Fibroblast of mammary gland (primary cell): ENCODE results near the gene CACNG7.
A peak's percentile ranks its signal among the peaks of the same experiment; 100 is the strongest.

ENCODE experiments used
- DNase-seq: peaks from one replicate; pipeline ENCODE4 v3.0.0-alpha.2; 2010; ENCODE audit warnings: low read depth
- H3K4me3 ChIP-seq: 2 replicates; pipeline ENCODE4 v1.5.1; 2011; ENCODE audit warnings: low read depth, mild to moderate bottlenecking, low read length, moderate library complexity; ENCODE audit not compliant: control insufficient read depth
- TF ChIP-seq, protein P1 (sequence below): conservative IDR thresholded peaks from 2 replicates; pipeline ENCODE4 v1.5.1; 2011; ENCODE audit warnings: low read depth, low read length, inconsistent platforms; ENCODE audit not compliant: control insufficient read depth, insufficient read depth

CACNG7 gene

DNA sequence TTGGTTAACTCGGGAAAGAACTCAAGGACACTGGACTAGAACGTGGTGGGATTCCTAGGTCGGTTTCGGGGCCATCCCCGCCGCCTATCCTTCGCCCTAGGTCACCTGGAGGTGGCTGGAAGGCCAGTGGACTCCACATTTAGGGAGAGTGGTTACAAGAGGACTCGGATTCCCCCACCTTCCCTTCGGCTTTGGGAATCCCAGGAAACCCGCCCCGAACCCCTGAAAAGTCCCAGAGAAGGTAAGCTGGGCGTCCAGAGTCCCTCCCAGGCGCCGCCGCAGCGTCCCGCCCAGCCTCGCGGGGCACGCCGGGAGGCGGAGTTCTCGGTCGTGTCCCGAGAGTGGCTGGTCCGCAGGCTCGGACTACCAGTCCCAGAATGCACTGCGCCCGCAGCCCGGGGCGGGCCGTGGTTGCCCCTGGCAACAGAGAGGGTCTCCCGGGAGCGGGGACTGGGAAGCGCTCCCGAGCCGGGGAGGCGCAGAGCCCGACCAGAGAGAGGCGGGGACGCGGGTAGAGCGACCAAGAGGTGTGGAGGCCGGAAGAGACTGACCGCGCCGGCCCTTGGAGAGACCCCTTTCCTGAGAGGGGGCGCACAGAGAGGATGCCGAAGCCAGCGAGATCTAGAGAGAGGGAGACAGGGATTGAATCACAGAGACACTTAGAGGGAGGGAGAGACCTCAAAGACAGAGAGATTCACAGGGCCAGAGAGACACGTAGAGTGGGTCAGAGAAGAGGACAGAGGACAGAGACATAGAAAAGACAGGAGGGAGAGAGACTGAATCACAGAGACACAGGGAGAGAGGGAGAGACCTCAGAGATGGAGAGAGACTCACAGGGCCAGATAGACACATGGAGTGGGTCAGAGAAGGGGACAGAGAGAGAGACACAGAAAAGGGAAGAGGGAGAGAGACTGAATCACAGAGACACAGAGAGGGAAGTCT, 29.7 kb upstream of the CACNG7 start:
- DNase-seq, result peak; percentile 77
- TF ChIP-seq, protein P1, sequence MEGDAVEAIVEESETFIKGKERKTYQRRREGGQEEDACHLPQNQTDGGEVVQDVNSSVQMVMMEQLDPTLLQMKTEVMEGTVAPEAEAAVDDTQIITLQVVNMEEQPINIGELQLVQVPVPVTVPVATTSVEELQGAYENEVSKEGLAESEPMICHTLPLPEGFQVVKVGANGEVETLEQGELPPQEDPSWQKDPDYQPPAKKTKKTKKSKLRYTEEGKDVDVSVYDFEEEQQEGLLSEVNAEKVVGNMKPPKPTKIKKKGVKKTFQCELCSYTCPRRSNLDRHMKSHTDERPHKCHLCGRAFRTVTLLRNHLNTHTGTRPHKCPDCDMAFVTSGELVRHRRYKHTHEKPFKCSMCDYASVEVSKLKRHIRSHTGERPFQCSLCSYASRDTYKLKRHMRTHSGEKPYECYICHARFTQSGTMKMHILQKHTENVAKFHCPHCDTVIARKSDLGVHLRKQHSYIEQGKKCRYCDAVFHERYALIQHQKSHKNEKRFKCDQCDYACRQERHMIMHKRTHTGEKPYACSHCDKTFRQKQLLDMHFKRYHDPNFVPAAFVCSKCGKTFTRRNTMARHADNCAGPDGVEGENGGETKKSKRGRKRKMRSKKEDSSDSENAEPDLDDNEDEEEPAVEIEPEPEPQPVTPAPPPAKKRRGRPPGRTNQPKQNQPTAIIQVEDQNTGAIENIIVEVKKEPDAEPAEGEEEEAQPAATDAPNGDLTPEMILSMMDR, result no peak
- peak overlapping the region; percentile 59 for H3K4me3 ChIP-seq

DNA sequence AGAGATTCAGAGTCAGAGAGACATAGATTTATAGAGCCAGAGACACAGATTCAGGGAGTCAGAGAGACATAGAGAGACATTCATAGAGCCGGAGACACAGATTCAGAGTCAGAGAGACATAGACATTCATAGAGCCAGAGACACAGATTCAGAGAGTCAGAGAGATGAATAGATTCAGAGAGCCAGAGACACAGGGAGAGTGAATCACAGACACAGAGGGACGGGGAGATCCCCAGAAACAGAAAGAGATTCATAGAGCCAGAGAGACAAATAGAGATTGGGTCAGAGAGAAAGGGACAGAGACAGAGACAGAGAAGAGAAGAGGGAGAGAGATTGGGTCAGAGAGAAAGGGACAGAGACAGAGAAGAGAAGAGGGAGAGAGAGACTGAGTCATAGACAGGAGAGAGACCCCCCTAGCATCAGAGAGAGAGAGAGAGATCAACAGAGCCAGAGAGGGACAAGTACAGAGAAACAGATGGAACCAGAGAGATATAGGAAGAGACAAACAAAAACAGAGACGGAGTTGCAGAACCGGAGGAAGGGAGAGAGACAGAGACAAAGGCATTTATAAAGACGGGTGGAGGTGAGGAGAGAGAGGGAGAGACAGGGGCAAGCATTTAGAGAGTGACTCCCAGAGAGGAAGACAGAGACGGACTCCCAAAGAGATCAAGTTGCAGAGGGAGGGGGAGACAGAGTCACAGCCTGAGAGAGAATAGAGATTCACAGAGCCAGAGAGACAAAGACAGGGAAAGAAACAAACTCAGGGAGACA, 28.2 kb upstream of the CACNG7 start:
- no peak overlapping the region for H3K4me3 ChIP-seq
- TF ChIP-seq, protein P1, result no peak
- DNase-seq, result no peak

DNA sequence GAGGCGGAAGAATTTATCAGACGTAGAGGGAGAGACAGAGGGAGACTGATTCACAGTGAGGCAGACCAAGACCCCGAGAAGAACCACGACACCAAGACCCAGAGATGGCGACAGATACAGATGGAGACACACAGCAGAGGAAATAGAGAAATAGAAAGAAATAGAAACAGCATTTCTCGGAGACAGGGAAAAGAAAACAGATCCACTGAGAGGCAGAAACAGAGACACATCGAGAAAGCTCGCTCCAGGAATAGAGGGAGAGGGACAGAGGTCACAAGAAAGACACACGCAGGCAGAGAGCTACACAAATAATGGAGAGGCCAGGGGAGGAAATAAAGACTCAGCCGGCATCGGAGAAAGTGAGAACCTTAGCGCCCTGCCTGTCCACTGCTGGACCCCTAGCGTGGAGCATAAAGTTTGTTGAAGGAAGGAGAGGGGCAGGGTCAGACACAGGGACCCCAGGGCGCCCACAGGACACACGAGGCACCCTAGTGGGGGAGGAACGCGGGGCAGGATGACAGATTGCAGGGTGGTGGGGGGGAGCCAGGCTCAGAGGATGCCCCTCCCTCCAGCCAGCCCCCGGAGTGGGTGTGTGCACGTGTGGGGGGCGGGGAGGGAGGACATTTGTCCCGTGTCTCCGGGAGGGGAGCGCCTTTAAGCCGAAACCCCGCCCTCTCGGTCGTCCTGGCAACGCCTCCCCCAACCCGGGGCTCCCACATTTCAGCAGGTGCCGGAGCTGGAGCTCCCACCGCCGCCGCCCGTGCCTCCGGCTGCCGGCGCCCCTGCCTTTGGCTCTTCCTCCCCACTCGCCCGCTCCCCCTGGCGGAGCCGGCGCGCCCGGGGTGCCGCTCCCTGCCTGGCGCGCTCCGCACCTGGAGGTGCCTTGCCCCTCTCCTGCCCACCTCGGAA, 27.3 kb upstream of the CACNG7 start, which contains the start of gene PRKCG:
Gene PRKCG (plus strand): TSS at position 716 of the 909 bp plus-strand sequence. CDS start 298 bp downstream, outside the sequence.
- DNase-seq, result no peak
- TF ChIP-seq, protein P1, result no peak
- H3K4me3 ChIP-seq, result peak within 1 kb of the TSS; percentile 3

DNA sequence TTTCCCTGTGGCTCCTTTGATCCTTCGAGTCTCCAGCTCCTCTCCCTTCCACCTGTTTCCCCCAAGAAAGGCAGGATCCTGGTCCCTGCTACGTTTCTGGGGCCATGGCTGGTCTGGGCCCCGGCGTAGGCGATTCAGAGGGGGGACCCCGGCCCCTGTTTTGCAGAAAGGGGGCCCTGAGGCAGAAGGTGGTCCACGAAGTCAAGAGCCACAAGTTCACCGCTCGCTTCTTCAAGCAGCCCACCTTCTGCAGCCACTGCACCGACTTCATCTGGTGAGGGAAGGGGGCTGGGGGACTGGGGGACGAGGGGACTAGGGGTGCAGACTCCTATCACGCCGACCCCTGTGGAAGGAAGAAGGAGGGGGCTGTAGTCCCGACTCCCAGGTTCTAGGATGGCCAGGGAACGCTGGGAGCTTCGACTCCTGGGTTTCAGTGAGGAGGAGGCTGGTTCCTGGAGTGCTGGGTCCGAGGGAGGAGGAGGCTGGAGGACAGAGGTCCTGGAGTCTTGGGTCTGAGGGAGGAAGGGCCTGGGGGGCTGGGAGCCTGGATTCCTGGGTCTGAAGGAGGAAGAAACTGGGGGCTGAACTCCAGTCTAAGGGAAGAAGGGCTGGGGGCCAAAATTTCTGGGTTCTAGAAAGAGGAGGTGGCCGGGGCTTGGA, 26.6 kb upstream of the CACNG7 start:
- TF ChIP-seq, protein P1, result no peak
- no peak for DNase-seq
- no peak overlapping the region for H3K4me3 ChIP-seq

DNA sequence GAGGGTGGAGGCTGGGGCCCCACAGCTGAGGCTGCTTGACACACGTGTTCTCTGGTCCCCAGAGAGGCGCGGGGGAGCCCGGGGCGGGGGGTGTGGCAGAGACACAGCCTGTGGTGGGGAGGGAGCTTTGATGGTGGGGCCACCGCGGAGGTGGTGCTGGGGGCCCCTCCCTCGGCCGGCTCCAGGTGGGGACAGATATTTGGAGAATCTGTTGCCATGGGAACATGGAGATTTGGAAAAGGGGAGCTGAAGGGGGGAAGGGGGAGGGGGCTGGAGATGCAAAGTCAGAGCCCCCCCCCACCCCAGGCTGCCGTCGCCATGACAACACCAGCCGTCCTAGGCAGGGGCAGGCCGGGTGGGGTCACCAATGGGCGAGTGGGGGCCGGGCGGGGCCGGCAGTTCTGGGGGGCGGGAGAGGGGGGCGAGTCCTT, 25.8 kb upstream of the CACNG7 start:
- H3K4me3 ChIP-seq, result no peak overlapping the region
- no peak for DNase-seq
- TF ChIP-seq, protein P1, result no peak
